Endothelial cell of umbilical vein (primary cell): ENCODE results near the gene SLC44A1.

Experiments
- CTCF ChIP-seq, 2 donors: IDR thresholded peaks; 1 replicate in 1 of 2; 2 replicates in 1 of 2; pipeline ENCODE4 v1.5.1; 2011; ENCODE audit warnings: low read length in 2 of 2, mild to moderate bottlenecking in 2 of 2, moderate library complexity in 2 of 2, control low read depth in 1 of 2, inconsistent platforms in 1 of 2, low read depth in 1 of 2; ENCODE audit not compliant: insufficient read depth in 1 of 2; ENCODE audit errors: extremely low read depth in 1 of 2
- EZH2 ChIP-seq: IDR thresholded peaks from 2 replicates; pipeline ENCODE4 v1.6.1; 2012; ENCODE audit warnings: borderline replicate concordance, low read depth, mild to moderate bottlenecking, moderate library complexity, low read length, inconsistent platforms; ENCODE audit not compliant: severe bottlenecking
- FOS ChIP-seq: IDR thresholded peaks from 2 replicates; pipeline ENCODE4 v1.6.1; 2011; ENCODE audit warnings: mild to moderate bottlenecking, low read length, moderate library complexity, borderline replicate concordance; ENCODE audit not compliant: insufficient read depth
- MAX ChIP-seq: IDR thresholded peaks from 2 replicates; pipeline ENCODE4 v1.6.1; 2011; ENCODE audit not compliant: insufficient read depth, insufficient read length
- MYC ChIP-seq: IDR thresholded peaks from one replicate; pipeline ENCODE4 v1.6.1; 2011; ENCODE audit warnings: mild to moderate bottlenecking, low read depth, low read length
- POLR2A ChIP-seq: IDR thresholded peaks from 2 replicates; pipeline ENCODE4 v1.6.1; 2012; ENCODE audit warnings: low read depth, mild to moderate bottlenecking, control low read depth, low read length
- POLR2AphosphoS5 ChIP-seq: IDR thresholded peaks from 2 replicates; pipeline ENCODE4 v1.6.1; 2012; ENCODE audit warnings: low read depth, mild to moderate bottlenecking, control low read depth, low read length, moderate library complexity; ENCODE audit not compliant: insufficient read depth

- TF ChIP-seq POLR2AphosphoS5 (no peak), CTCF (IDR thresholded peaks at IDR 0.05; ENCODE audit: extremely low read depth in 1 of 2, insufficient read depth in 1 of 2, low read depth in 1 of 2, low read length in 2 of 2) (no peak), POLR2A (no peak), EZH2 (no peak), MYC (no peak), MAX (no peak), FOS (no peak)
These were observed 85.2 kb downstream of the SLC44A1 start for GRCh38 chr9:105329719-105330062.
